Sigmoid colon (tissue), 7 donors: ENCODE results near the gene SATB2. TPM values are rescaled to one million over a fixed set of nuclear protein-coding genes. Genes with fewer than 3 reads are reported as not detected.
A peak's percentile ranks its signal among the peaks of the same experiment; 100 is the strongest.

Experiments used
- DNase-seq: peaks from one replicate; pipeline ENCODE4 v3.0.0-alpha.2; 2019
- H3K27ac ChIP-seq, 4 donors: fragments of 200-600 bp; sonication (generic); one replicate each; pipeline ENCODE4 v1.5.1; 2016 to 2019; ENCODE audit warnings: mild to moderate bottlenecking in 1 of 4
- H3K27me3 ChIP-seq, 3 donors: fragments of 200-600 bp; sonication (generic); one replicate each; pipeline ENCODE4 v1.5.1; 2019; ENCODE audit warnings: mild to moderate bottlenecking in 1 of 3
- H3K36me3 ChIP-seq, 4 donors: fragments of 200-600 bp; sonication (generic); one replicate each; pipeline ENCODE4 v1.5.1; 2016 to 2019
- H3K4me1 ChIP-seq, 4 donors: fragments of 200-600 bp; sonication (generic); one replicate each; pipeline ENCODE4 v1.5.1; 2017 to 2019
- H3K4me3 ChIP-seq, 4 donors: fragments of 200-600 bp; sonication (generic); one replicate each; pipeline ENCODE4 v1.5.1; 2017 to 2019; ENCODE audit warnings: mild to moderate bottlenecking in 2 of 4, moderate library complexity in 1 of 4
- H3K9me3 ChIP-seq, 4 donors: fragments of 200-600 bp in 3 of 4; sonication (generic) in 3 of 4; one replicate each; pipeline versions ENCODE4 v1.5.1 to v1.6.1; 2013 to 2019
- CTCF ChIP-seq, 4 experiments: fragments of 450-650 bp in 3 of 4; fragments of 200-600 bp in 1 of 4; IDR thresholded peaks; one replicate each; pipeline ENCODE4 v1.5.1; 2016 to 2019; ENCODE audit warnings: antibody characterized with exemption in 4 of 4, mild to moderate bottlenecking in 3 of 4, moderate library complexity in 2 of 4
- EP300 ChIP-seq, 4 donors: sonication (generic); formaldehyde crosslinking; IDR thresholded peaks; one replicate each; pipeline ENCODE4 v1.6.1; 2017; ENCODE audit warnings: antibody characterized with exemption in 4 of 4
- POLR2A ChIP-seq, 2 donors: fragments of 450-650 bp; IDR thresholded peaks; one replicate each; pipeline ENCODE4 v1.6.1; 2016; ENCODE audit warnings: antibody characterized with exemption in 2 of 2, mild to moderate bottlenecking in 2 of 2, moderate library complexity in 2 of 2
- POLR2AphosphoS5 ChIP-seq, 4 donors: sonication (generic); formaldehyde crosslinking; IDR thresholded peaks; one replicate each; pipeline ENCODE4 v1.6.1; 2017; ENCODE audit warnings: antibody characterized with exemption in 4 of 4
- WGBS, 2 donors: extraction: QIAGEN DNeasy Blood & Tissue Kit; methylation state at CpG; one replicate each; pipeline ENCODE4 v1.1.7; 2013; 5-methylcytosine and 5-hydroxymethylcytosine counted together
- intact Hi-C: fragments of 100-400 bp; cut with DNase I; formaldehyde crosslinking; loops from one replicate; pipeline ENCODE4 v1.15.1; 2023
- polyA plus RNA-seq, 3 donors: library from polyadenylated mRNA; stranded (reverse); fragments of 200-250 nt; gene quantifications; one replicate each; pipeline ENCODE4 v1.2.3, GENCODE V29; 2013
- total RNA-seq, 4 donors: library from RNA; depleted of rRNA; stranded (reverse); fragments of >200 nt; gene quantifications; one replicate each; pipeline ENCODE4 v1.1.0, GENCODE V29; 2016
- donor health status: healthy with polysubstance abuse.
- donor health status: Bipolar disorder and iron deficiency.
- donor health status: healthy.

SATB2 gene
- total and polyA plus RNA-seq, 7 donors, result 0.95 to 43.7 (median 5.8) TPM

- Histone ChIP-seq H3K4me1 (peaks cover 0 to 62% (median 56%) of the 10 kb centered on the region in 4 donors), H3K27ac (no peak overlapping the region), H3K9me3 (peaks cover 0 to 3% (median 0%) of the 10 kb centered on the region in 4 donors), H3K36me3 (no peaks in the 10 kb centered on the region), H3K4me3 (no peak overlapping the region), H3K27me3 (peaks cover 63 to 86% (median 74%) of the 10 kb centered on the region in 3 donors)
- intact Hi-C loops, result loop anchor here (10.0 kb wide), 2 partner anchors 284 to 1656 kb away; partner anchors contain the start of gene PLCL1
- 5 to 10% methylated on average over 13 of the region's 13 CpGs for WGBS, 2 donors
- TF ChIP-seq POLR2A (IDR thresholded peaks at IDR 0.05) (no peak), POLR2AphosphoS5 (IDR thresholded peaks at IDR 0.05) (peak in 3 of 4 donors; percentile 38 to 65 (median 55))
- no peak for DNase-seq
Measured at GRCh38 chr2:199460846-199461710, 3.3 kb upstream of the SATB2 start.

- Histone ChIP-seq H3K36me3 (no peaks in the 10 kb centered on the region), H3K9me3 (peaks cover 0 to 3% (median 0%) of the 10 kb centered on the region in 4 donors), H3K4me3 (peak overlapping the region; percentile 69 to 88 (median 78)), H3K27me3 (peaks cover 70 to 86% (median 74%) of the 10 kb centered on the region in 3 donors), H3K4me1 (peaks cover 0 to 69% (median 63%) of the 10 kb centered on the region in 4 donors), H3K27ac (peak overlapping the region in 1 of 4 donors; percentile 77)
- TF ChIP-seq POLR2AphosphoS5 (IDR thresholded peaks at IDR 0.05) (peak in 3 of 4 donors; percentile 21 to 60 (median 53)), POLR2A (IDR thresholded peaks at IDR 0.05) (no peak)
- WGBS, 2 donors, result 2 to 6% methylated on average over 14 of the region's 14 CpGs
- DNase-seq, result no peak
- intact Hi-C loops, result loop anchor here (10.0 kb wide), 2 partner anchors 285 to 1655 kb away; partner anchors contain the start of gene PLCL1
Measured at GRCh38 chr2:199460101-199460671, 2.4 kb upstream of the SATB2 start.

- peaks cover 0 to 64% (median 59%) of the 10 kb centered on the region in 4 donors for H3K4me1 ChIP-seq
- peak; percentile 96 for DNase-seq
- intact Hi-C loops, result loop anchor here (5.0 to 10.0 kb wide), 3 partner anchors 285 to 1942 kb away; partner anchors contain the start of genes MOB4 and PLCL1
- H3K9me3 ChIP-seq, result peaks cover 0 to 3% (median 0%) of the 10 kb centered on the region in 4 donors
- peaks cover 65 to 86% (median 73%) of the 10 kb centered on the region in 3 donors for H3K27me3 ChIP-seq
- 0 to 1% methylated on average over 70 of the region's 70 CpGs for WGBS, 2 donors
- no peaks in the 10 kb centered on the region for H3K36me3 ChIP-seq
- H3K27ac ChIP-seq, result peak overlapping the region; percentile 75 to 84 (median 76)
- no peak for TF ChIP-seq EP300 (IDR thresholded peaks at IDR 0.05)
- TF ChIP-seq POLR2A (IDR thresholded peaks at IDR 0.05), result no peak
- peak; percentile 51 to 86 (median 68) for TF ChIP-seq POLR2AphosphoS5 (IDR thresholded peaks at IDR 0.05)
- H3K4me3 ChIP-seq, result peak overlapping the region; percentile 69 to 88 (median 78)
Measured at GRCh38 chr2:199459286-199460100, 1.8 kb upstream of the SATB2 start.

- 0 to 1% methylated on average over 56 of the region's 56 CpGs for WGBS, 2 donors
- DNase-seq, result no peak
- intact Hi-C loops, result loop anchor here (5.0 kb wide), 1 partner anchor 1942 kb away; the partner anchor contains the start of gene MOB4
- Histone ChIP-seq H3K27me3 (peaks cover 58 to 86% (median 73%) of the 10 kb centered on the region in 3 donors), H3K36me3 (no peaks in the 10 kb centered on the region), H3K4me1 (peaks cover 0 to 58% (median 53%) of the 10 kb centered on the region in 4 donors), H3K9me3 (peaks cover 0 to 3% (median 0%) of the 10 kb centered on the region in 4 donors), H3K27ac (peak overlapping the region; percentile 75 to 84 (median 76)), H3K4me3 (peak overlapping the region; percentile 69 to 88 (median 78))
- TF ChIP-seq POLR2A (IDR thresholded peaks at IDR 0.05), result no peak
- peak in 2 of 4 donors; percentile 7 to 22 for TF ChIP-seq POLR2AphosphoS5 (IDR thresholded peaks at IDR 0.05)
- TF ChIP-seq CTCF (IDR thresholded peaks at IDR 0.05), result no peak
- TF ChIP-seq EP300 (IDR thresholded peaks at IDR 0.05), result no peak
Measured at GRCh38 chr2:199458806-199459285, 1.1 kb upstream of the SATB2 start.

GRCh38 chr2:199458009-199458805 is 468 bp upstream of the SATB2 start:
- intact Hi-C loops, result loop anchor here (5.0 kb wide), 1 partner anchor 1941 kb away; the partner anchor contains the start of gene MOB4
- WGBS, 2 donors, result 1% methylated on average over 75 of the region's 75 CpGs
- Histone ChIP-seq H3K4me3 (peak overlapping the region; percentile 69 to 88 (median 78)), H3K27me3 (peaks cover 52 to 86% (median 71%) of the 10 kb centered on the region in 3 donors), H3K27ac (peak overlapping the region; percentile 75 to 84 (median 76)), H3K4me1 (peaks cover 0 to 51% (median 46%) of the 10 kb centered on the region in 4 donors), H3K9me3 (peaks cover 0 to 3% (median 0%) of the 10 kb centered on the region in 4 donors), H3K36me3 (no peaks in the 10 kb centered on the region)
- no peak for TF ChIP-seq POLR2AphosphoS5 (IDR thresholded peaks at IDR 0.05)
- TF ChIP-seq POLR2A (IDR thresholded peaks at IDR 0.05), result no peak
- no peak for TF ChIP-seq EP300 (IDR thresholded peaks at IDR 0.05)
- no peak for TF ChIP-seq CTCF (IDR thresholded peaks at IDR 0.05)
- DNase-seq, result peak; percentile 69
